ENCODE measurements around the gene SGK1.
"Not testable (repeated sequence)": the region's sequence is repeated elsewhere in the genome, so short reads cannot be mapped to it uniquely, and the experiment has no call there.

Gene SGK1

GRCh38 chr6:134326192-134326591, 8.3 kb upstream of the SGK1 start:
- not testable (repeated sequence) for DNase-seq

GRCh38 chr6:134324766-134325165, 6.9 kb upstream of the SGK1 start:
- no peak for DNase-seq

- DNase-seq, result no peak
Observed at GRCh38 chr6:134324141-134324540, 6.2 kb upstream of the SGK1 start.

- DNase-seq, result no peak
Observed at GRCh38 chr6:134323698-134324097, 5.8 kb upstream of the SGK1 start.

- no peak for DNase-seq
Observed at GRCh38 chr6:134323294-134323693, 5.4 kb upstream of the SGK1 start.

- DNase-seq, result no peak
Observed at GRCh38 chr6:134322216-134322615, 4.3 kb upstream of the SGK1 start.

- no peak for DNase-seq
Observed at GRCh38 chr6:134321246-134321645, 3.3 kb upstream of the SGK1 start.

GRCh38 chr6:134319686-134320085, 1.8 kb upstream of the SGK1 start:
- not testable (repeated sequence) for DNase-seq

GRCh38 chr6:134318974-134319281, 1.0 kb upstream of the SGK1 start:
- DNase-seq, result no peak

GRCh38 chr6:134318236-134318973, 493 bp upstream of the SGK1 start:
- no peak for DNase-seq

GRCh38 chr6:134316733-134317431, 1.0 kb downstream of the SGK1 start:
- no peak for DNase-seq

GRCh38 chr6:134315974-134316441, 1.9 kb downstream of the SGK1 start:
- DNase-seq, result no peak

- DNase-seq, result no peak
Observed at GRCh38 chr6:134315189-134315588, 2.7 kb downstream of the SGK1 start.

- no peak for DNase-seq
Observed at GRCh38 chr6:134314006-134314821, 3.7 kb downstream of the SGK1 start.

- no peak for DNase-seq
Observed at GRCh38 chr6:134312038-134312660, 5.8 kb downstream of the SGK1 start.

- no peak for DNase-seq
Observed at GRCh38 chr6:134310817-134311216, 7.1 kb downstream of the SGK1 start.

GRCh38 chr6:134309983-134310605, 7.8 kb downstream of the SGK1 start:
- DNase-seq, result no peak

- no peak for DNase-seq
Observed at GRCh38 chr6:134309227-134309626, 8.7 kb downstream of the SGK1 start.

GRCh38 chr6:134308800-134309199, 9.1 kb downstream of the SGK1 start:
- no peak for DNase-seq

GRCh38 chr6:134307870-134308269, 10.0 kb downstream of the SGK1 start:
- no peak for DNase-seq

GRCh38 chr6:134307075-134307474, 10.8 kb downstream of the SGK1 start:
- no peak for DNase-seq

GRCh38 chr6:134304381-134304780, 13.5 kb downstream of the SGK1 start:
- DNase-seq, result not testable (repeated sequence)

- DNase-seq, result no peak
Observed at GRCh38 chr6:134303891-134304290, 14.0 kb downstream of the SGK1 start.
